DND-41 (cell line): ENCODE measurements around the gene PIEZO1.

Experiments
- ATAC-seq: fragments of 200-7000 bp; cut with Tn5 transposase; 3 replicates; pipeline ENCODE4 v1.9.1; 2021; ENCODE audit warnings: low read depth; ENCODE audit not compliant: insufficient read depth
- DNase-seq: peaks from one replicate; pipeline ENCODE4 v3.0.0-alpha.2; 2020
- H2AFZ ChIP-seq: 2 replicates; pipeline ENCODE4 v1.6.0; 2012; ENCODE audit warnings: low read depth, low read length
- H3K27ac ChIP-seq: 2 replicates; pipeline ENCODE4 v1.5.1; 2012; ENCODE audit warnings: low read length, inconsistent platforms
- H3K27me3 ChIP-seq: fragments of 200-600 bp; sonication (generic); 2 replicates; pipeline ENCODE4 v1.6.0; 2012; ENCODE audit warnings: low read length, mild to moderate bottlenecking, inconsistent platforms; ENCODE audit not compliant: insufficient read depth, poor library complexity
- H3K36me3 ChIP-seq: 2 replicates; pipeline ENCODE4 v1.5.1; 2012; ENCODE audit warnings: low read length, inconsistent platforms; ENCODE audit not compliant: insufficient read depth
- H3K4me1 ChIP-seq: 2 replicates; pipeline ENCODE4 v1.5.1; 2012; ENCODE audit warnings: mild to moderate bottlenecking, low read length; ENCODE audit not compliant: insufficient read depth
- H3K4me2 ChIP-seq: 2 replicates; pipeline ENCODE4 v1.6.0; 2012; ENCODE audit warnings: mild to moderate bottlenecking, moderate library complexity, low read length, inconsistent platforms; ENCODE audit not compliant: insufficient read depth
- H3K4me3 ChIP-seq, 2 experiments: fragments of 200-600 bp in 1 of 2; shearing (Covaris generic) in 1 of 2; 2 replicates each; pipeline ENCODE4 v1.5.1; 2012 to 2016; ENCODE audit warnings: inconsistent platforms in 2 of 2, low read length in 2 of 2, mild to moderate bottlenecking in 2 of 2, low read depth in 1 of 2, moderate library complexity in 1 of 2
- H3K79me2 ChIP-seq: 2 replicates; pipeline ENCODE4 v1.6.0; 2012; ENCODE audit warnings: low read length, inconsistent platforms; ENCODE audit not compliant: insufficient read depth
- H3K9ac ChIP-seq: 2 replicates; pipeline ENCODE4 v1.6.0; 2012; ENCODE audit warnings: low read depth, mild to moderate bottlenecking, inconsistent platforms, low read length, moderate library complexity
- H3K9me3 ChIP-seq: 2 replicates; pipeline ENCODE4 v1.5.1; 2012; ENCODE audit warnings: low read length, moderate library complexity, mild to moderate bottlenecking, inconsistent platforms; ENCODE audit not compliant: insufficient read depth, severe bottlenecking
- H4K20me1 ChIP-seq: 2 replicates; pipeline ENCODE4 v1.6.0; 2012; ENCODE audit warnings: low read length; ENCODE audit not compliant: insufficient read depth
- EZH2 ChIP-seq: IDR thresholded peaks from 3 replicates; pipeline ENCODE4 v1.6.1; 2012; ENCODE audit warnings: borderline replicate concordance, low read depth, mild to moderate bottlenecking, moderate library complexity, low read length, inconsistent platforms; ENCODE audit not compliant: severe bottlenecking
- TF ChIP-seq, protein P1 (sequence below): IDR thresholded peaks from 2 replicates; pipeline ENCODE4 v1.5.1; 2012; ENCODE audit warnings: borderline replicate concordance, low read length, moderate library complexity, mild to moderate bottlenecking; ENCODE audit not compliant: poor library complexity, severe bottlenecking; ENCODE audit errors: extremely low read depth

The PIEZO1 gene

GRCh38 chr16:88782454-88783390 lies 2.3 kb downstream of the PIEZO1 start:
- Histone ChIP-seq H3K27ac (peak overlapping the region; percentile 86), H3K79me2 (peaks cover 82% of the 10 kb centered on the region), H3K27me3 (no peaks in the 10 kb centered on the region), H3K4me1 (peaks cover 47% of the 10 kb centered on the region), H4K20me1 (peaks cover 58% of the 10 kb centered on the region), H3K36me3 (peaks cover 5% of the 10 kb centered on the region; the same call in 1 of the 2 replicates), H3K9me3 (no peaks in the 10 kb centered on the region), H3K4me3 (peak overlapping the region in 1 of 2 experiments; percentile 56; a peak in 2 of 4 replicates), H3K4me2 (peak overlapping the region; percentile 73), H3K9ac (peak overlapping the region; percentile 94), H2AFZ (no peak overlapping the region)
- ATAC-seq (no peak), DNase-seq (no peak)
- no peak for TF ChIP-seq EZH2
- TF ChIP-seq, protein P1, sequence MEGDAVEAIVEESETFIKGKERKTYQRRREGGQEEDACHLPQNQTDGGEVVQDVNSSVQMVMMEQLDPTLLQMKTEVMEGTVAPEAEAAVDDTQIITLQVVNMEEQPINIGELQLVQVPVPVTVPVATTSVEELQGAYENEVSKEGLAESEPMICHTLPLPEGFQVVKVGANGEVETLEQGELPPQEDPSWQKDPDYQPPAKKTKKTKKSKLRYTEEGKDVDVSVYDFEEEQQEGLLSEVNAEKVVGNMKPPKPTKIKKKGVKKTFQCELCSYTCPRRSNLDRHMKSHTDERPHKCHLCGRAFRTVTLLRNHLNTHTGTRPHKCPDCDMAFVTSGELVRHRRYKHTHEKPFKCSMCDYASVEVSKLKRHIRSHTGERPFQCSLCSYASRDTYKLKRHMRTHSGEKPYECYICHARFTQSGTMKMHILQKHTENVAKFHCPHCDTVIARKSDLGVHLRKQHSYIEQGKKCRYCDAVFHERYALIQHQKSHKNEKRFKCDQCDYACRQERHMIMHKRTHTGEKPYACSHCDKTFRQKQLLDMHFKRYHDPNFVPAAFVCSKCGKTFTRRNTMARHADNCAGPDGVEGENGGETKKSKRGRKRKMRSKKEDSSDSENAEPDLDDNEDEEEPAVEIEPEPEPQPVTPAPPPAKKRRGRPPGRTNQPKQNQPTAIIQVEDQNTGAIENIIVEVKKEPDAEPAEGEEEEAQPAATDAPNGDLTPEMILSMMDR: no peak

DNA sequence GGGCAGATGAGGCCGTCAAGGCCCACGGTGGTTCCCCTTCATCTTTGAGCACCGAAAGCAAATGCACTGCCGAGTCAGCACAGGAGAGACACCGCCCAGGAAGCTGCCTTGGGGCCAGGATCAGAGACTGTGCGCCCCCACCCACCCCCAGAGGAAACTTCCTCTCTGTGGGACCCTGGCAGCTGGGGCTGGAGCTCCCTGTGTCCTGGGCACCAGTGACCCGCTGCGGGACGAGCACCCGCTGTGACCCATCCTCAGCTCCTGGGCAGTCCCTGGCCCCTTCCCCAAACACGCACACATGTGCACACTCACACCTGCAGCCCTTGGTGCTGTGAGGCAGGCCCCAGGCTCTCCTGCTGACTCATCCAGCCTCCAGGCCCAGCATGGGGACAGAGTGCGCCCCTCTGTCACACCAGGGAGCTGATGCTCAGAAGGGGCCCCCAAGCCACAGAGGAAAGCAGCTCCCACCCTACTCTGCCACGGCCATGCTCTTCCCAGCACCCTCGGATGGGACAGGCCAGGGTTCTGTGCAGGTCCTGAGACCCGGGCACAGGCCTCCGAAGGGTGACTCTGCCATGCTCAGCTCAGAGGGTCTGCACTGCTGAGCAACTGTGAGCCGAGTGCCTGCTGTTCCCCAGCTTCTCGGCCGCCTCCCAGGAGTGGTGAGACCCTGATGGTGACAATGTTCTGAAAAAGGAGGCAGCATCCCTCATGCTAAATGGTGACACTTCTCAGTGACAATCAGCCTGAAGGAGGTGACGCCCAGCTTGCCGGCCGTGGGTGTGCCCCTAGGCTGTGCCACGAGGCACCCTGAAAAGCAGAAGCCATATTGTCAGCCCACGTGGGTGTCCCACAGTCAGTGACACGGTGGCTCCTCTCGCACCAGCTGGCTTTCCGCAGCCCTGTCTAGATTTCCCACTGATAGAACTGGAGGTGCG lies 3.6 kb downstream of the PIEZO1 start:
- Histone ChIP-seq H3K9me3 (no peaks in the 10 kb centered on the region), H3K4me2 (peak overlapping the region; percentile 52), H3K4me3 (peak overlapping the region in 1 of 2 experiments; percentile 35; a peak in 2 of 4 replicates), H3K9ac (peak overlapping the region; percentile 94), H3K79me2 (peaks cover 95% of the 10 kb centered on the region), H2AFZ (no peak overlapping the region), H3K36me3 (peaks cover 12% of the 10 kb centered on the region), H4K20me1 (peaks cover 68% of the 10 kb centered on the region), H3K27me3 (no peaks in the 10 kb centered on the region), H3K27ac (peak overlapping the region; percentile 66), H3K4me1 (peaks cover 47% of the 10 kb centered on the region)
- peak; percentile 83 for DNase-seq
- TF ChIP-seq, protein P1: no peak
- TF ChIP-seq EZH2: no peak
- peak; percentile 71 for ATAC-seq

GRCh38 chr16:88780142-88781062 lies 4.6 kb downstream of the PIEZO1 start:
- H3K27ac ChIP-seq: peak overlapping the region; percentile 66; the same call in 1 of the 2 replicates
- no peaks in the 10 kb centered on the region for H3K9me3 ChIP-seq
- peak overlapping the region; percentile 52 for H3K4me2 ChIP-seq
- H3K9ac ChIP-seq: peak overlapping the region; percentile 94; the same call in 1 of the 2 replicates
- peaks cover 42% of the 10 kb centered on the region for H3K4me1 ChIP-seq
- no peaks in the 10 kb centered on the region for H3K27me3 ChIP-seq
- DNase-seq (no peak), ATAC-seq (no peak)
- H2AFZ ChIP-seq: no peak overlapping the region
- TF ChIP-seq EZH2: no peak
- TF ChIP-seq, protein P1: no peak
- H3K36me3 ChIP-seq: peaks cover 13% of the 10 kb centered on the region
- H3K4me3 ChIP-seq: peak overlapping the region in 1 of 2 experiments; percentile 23; a peak in 1 of 4 replicates
- H3K79me2 ChIP-seq: peaks cover 98% of the 10 kb centered on the region
- H4K20me1 ChIP-seq: peaks cover 77% of the 10 kb centered on the region
